Stimulated activated CD4-positive, alpha-beta T cell treated with anti-CD3 and anti-CD28 coated beads, Interleukin-2, amount 100 ng/mL, for 48 hours (primary cell): ENCODE measurements around the gene SLC22A23.

ENCODE experiments used
- DNase-seq, 2 donors: peaks; one replicate each; pipeline ENCODE4 v3.0.0-alpha.2; 2020

Gene SLC22A23

GRCh38 chr6:3314621-3315467 is 142.0 kb downstream of the SLC22A23 start:
- no peak for DNase-seq

- no peak for DNase-seq
These were observed 142.7 kb downstream of the SLC22A23 start for GRCh38 chr6:3314176-3314575.

- no peak for DNase-seq
These were observed 144.1 kb downstream of the SLC22A23 start for GRCh38 chr6:3312604-3313231.

- no peak for DNase-seq
These were observed 145.0 kb downstream of the SLC22A23 start for GRCh38 chr6:3311826-3312225.

GRCh38 chr6:3310703-3311102 is 146.1 kb downstream of the SLC22A23 start:
- no peak for DNase-seq

- DNase-seq: no peak
These were observed 146.8 kb downstream of the SLC22A23 start for GRCh38 chr6:3310051-3310448.

- no peak for DNase-seq
These were observed 147.3 kb downstream of the SLC22A23 start for GRCh38 chr6:3309391-3310050.

- no peak for DNase-seq
These were observed 148.7 kb downstream of the SLC22A23 start for GRCh38 chr6:3308106-3308505.

GRCh38 chr6:3307436-3307835 is 149.4 kb downstream of the SLC22A23 start:
- DNase-seq: no peak

GRCh38 chr6:3306848-3307247 is 150.0 kb downstream of the SLC22A23 start:
- DNase-seq: no peak

- no peak for DNase-seq
These were observed 151.0 kb downstream of the SLC22A23 start for GRCh38 chr6:3305831-3306230.

- DNase-seq: no peak
These were observed 151.7 kb downstream of the SLC22A23 start for GRCh38 chr6:3305216-3305565.

- no peak for DNase-seq
These were observed 152.2 kb downstream of the SLC22A23 start for GRCh38 chr6:3304500-3305215.

- no peak for DNase-seq
These were observed 152.9 kb downstream of the SLC22A23 start for GRCh38 chr6:3303795-3304411.

- DNase-seq: no peak
These were observed 155.3 kb downstream of the SLC22A23 start for GRCh38 chr6:3301506-3301905.

- DNase-seq: no peak
These were observed 157.6 kb downstream of the SLC22A23 start for GRCh38 chr6:3299221-3299620.

GRCh38 chr6:3297909-3298308 is 158.9 kb downstream of the SLC22A23 start:
- DNase-seq: no peak

GRCh38 chr6:3297006-3297405 is 159.8 kb downstream of the SLC22A23 start:
- no peak for DNase-seq

- no peak for DNase-seq
These were observed 160.3 kb downstream of the SLC22A23 start for GRCh38 chr6:3296537-3296936.

- no peak for DNase-seq
These were observed 160.8 kb downstream of the SLC22A23 start for GRCh38 chr6:3296078-3296477.

- no peak for DNase-seq
These were observed 161.7 kb downstream of the SLC22A23 start for GRCh38 chr6:3294921-3295871.

GRCh38 chr6:3294396-3294795 is 162.5 kb downstream of the SLC22A23 start:
- DNase-seq: no peak
